ENCODE results near the gene CYP2D6. TPM values are rescaled to one million over a fixed set of nuclear protein-coding genes. Genes with fewer than 3 reads are reported as not detected.
"Not testable (repeated sequence)": the region's sequence is repeated elsewhere in the genome, so short reads cannot be mapped to it uniquely, and the experiment has no call there.

Gene CYP2D6
- total and polyA plus RNA-seq, 2 donors: 0.42 to 9.2 TPM

- not testable (repeated sequence) for H3K4me1 ChIP-seq (ENCODE audit: control insufficient read depth in 2 of 2, insufficient read depth in 2 of 2, low read length in 2 of 2); H3K36me3 ChIP-seq (ENCODE audit: control insufficient read depth in 2 of 2, insufficient read depth in 2 of 2, low read length in 1 of 2); H3K4me3 ChIP-seq (ENCODE audit: low read length in 2 of 2); H3K27me3 ChIP-seq (ENCODE audit: control insufficient read depth in 2 of 2, insufficient read depth in 1 of 2, low read length in 1 of 2); H3K27ac ChIP-seq (ENCODE audit: low read depth in 1 of 2, low read length in 1 of 2)
- H3K9me3 ChIP-seq (ENCODE audit: control insufficient read depth in 2 of 2, insufficient read depth in 1 of 2, low read length in 1 of 2): peaks cover 2 to 18% of the 10 kb centered on the region in 2 donors
- DNase-seq (ENCODE audit: low read depth in 6 of 9, low spot score in 9 of 9): peak in 1 of 9 donors; percentile 43
- WGBS: 23% methylated on average over 4 of the region's 4 CpGs
These were observed 17.8 kb downstream of the CYP2D6 start for GRCh38 chr22:42112793-42113192.

- H3K36me3 ChIP-seq (ENCODE audit: control insufficient read depth in 2 of 2, insufficient read depth in 2 of 2, low read length in 1 of 2): no peaks in the 10 kb centered on the region
- peaks cover 2 to 18% of the 10 kb centered on the region in 2 donors for H3K9me3 ChIP-seq (ENCODE audit: control insufficient read depth in 2 of 2, insufficient read depth in 1 of 2, low read length in 1 of 2)
- 71% methylated on average over 4 of the region's 4 CpGs for WGBS
- H3K27me3 ChIP-seq (ENCODE audit: control insufficient read depth in 2 of 2, insufficient read depth in 1 of 2, low read length in 1 of 2): no peaks in the 10 kb centered on the region
- H3K4me3 ChIP-seq (ENCODE audit: low read length in 2 of 2): no peak overlapping the region
- no peak overlapping the region for H3K27ac ChIP-seq (ENCODE audit: low read depth in 1 of 2, low read length in 1 of 2)
- H3K4me1 ChIP-seq (ENCODE audit: control insufficient read depth in 2 of 2, insufficient read depth in 2 of 2, low read length in 2 of 2): no peaks in the 10 kb centered on the region
- DNase-seq (ENCODE audit: low read depth in 6 of 9, low spot score in 9 of 9): no peak
These were observed 18.8 kb downstream of the CYP2D6 start for GRCh38 chr22:42111798-42112197.

- no peak overlapping the region for H3K27ac ChIP-seq (ENCODE audit: low read depth in 1 of 2, low read length in 1 of 2)
- H3K27me3 ChIP-seq (ENCODE audit: control insufficient read depth in 2 of 2, insufficient read depth in 1 of 2, low read length in 1 of 2): no peaks in the 10 kb centered on the region
- H3K36me3 ChIP-seq (ENCODE audit: control insufficient read depth in 2 of 2, insufficient read depth in 2 of 2, low read length in 1 of 2): no peaks in the 10 kb centered on the region
- no peak overlapping the region for H3K4me3 ChIP-seq (ENCODE audit: low read length in 2 of 2)
- no peaks in the 10 kb centered on the region for H3K4me1 ChIP-seq (ENCODE audit: control insufficient read depth in 2 of 2, insufficient read depth in 2 of 2, low read length in 2 of 2)
- peaks cover 2 to 11% of the 10 kb centered on the region in 2 donors for H3K9me3 ChIP-seq (ENCODE audit: control insufficient read depth in 2 of 2, insufficient read depth in 1 of 2, low read length in 1 of 2)
- 96% methylated on average over 18 of the region's 18 CpGs for WGBS
- no peak for DNase-seq (ENCODE audit: low read depth in 6 of 9, low spot score in 9 of 9)
These were observed 21.8 kb downstream of the CYP2D6 start for GRCh38 chr22:42108848-42109247.

GRCh38 chr22:42104332-42104860 lies 26.2 kb downstream of the CYP2D6 start:
- H3K4me1 ChIP-seq (ENCODE audit: control insufficient read depth in 2 of 2, insufficient read depth in 2 of 2, low read length in 2 of 2): not testable (repeated sequence)
- WGBS: 97% methylated on average over 6 of the region's 6 CpGs

GRCh38 chr22:42101199-42101598 lies 29.4 kb downstream of the CYP2D6 start:
- peaks cover 0 to 4% of the 10 kb centered on the region in 2 donors for H3K36me3 ChIP-seq (ENCODE audit: control insufficient read depth in 2 of 2, insufficient read depth in 2 of 2, low read length in 1 of 2)
- no peak overlapping the region for H3K4me3 ChIP-seq (ENCODE audit: low read length in 2 of 2)
- H3K9me3 ChIP-seq (ENCODE audit: control insufficient read depth in 2 of 2, insufficient read depth in 1 of 2, low read length in 1 of 2): peaks cover 2 to 42% of the 10 kb centered on the region in 2 donors
- WGBS: 98% methylated on average over 3 of the region's 3 CpGs
- H3K27ac ChIP-seq (ENCODE audit: low read depth in 1 of 2, low read length in 1 of 2): no peak overlapping the region
- DNase-seq (ENCODE audit: low read depth in 6 of 9, low spot score in 9 of 9): no peak
- H3K4me1 ChIP-seq (ENCODE audit: control insufficient read depth in 2 of 2, insufficient read depth in 2 of 2, low read length in 2 of 2): no peaks in the 10 kb centered on the region
- no peaks in the 10 kb centered on the region for H3K27me3 ChIP-seq (ENCODE audit: control insufficient read depth in 2 of 2, insufficient read depth in 1 of 2, low read length in 1 of 2)

More at GRCh38 chr22:42104332-42104860, 26.2 kb downstream of the CYP2D6 start:
- peaks cover 2 to 33% of the 10 kb centered on the region in 2 donors for H3K9me3 ChIP-seq (ENCODE audit: control insufficient read depth in 2 of 2, insufficient read depth in 1 of 2, low read length in 1 of 2)
- not testable (repeated sequence) for H3K36me3 ChIP-seq (ENCODE audit: control insufficient read depth in 2 of 2, insufficient read depth in 2 of 2, low read length in 1 of 2); DNase-seq (ENCODE audit: low read depth in 6 of 9, low spot score in 9 of 9); H3K27me3 ChIP-seq (ENCODE audit: control insufficient read depth in 2 of 2, insufficient read depth in 1 of 2, low read length in 1 of 2); H3K4me3 ChIP-seq (ENCODE audit: low read length in 2 of 2); H3K27ac ChIP-seq (ENCODE audit: low read depth in 1 of 2, low read length in 1 of 2)

GRCh38 chr22:42091455-42091782 lies 39.2 kb downstream of the CYP2D6 start:
- H3K4me3 ChIP-seq (ENCODE audit: low read length in 2 of 2): peak overlapping the region; percentile 70 to 97
- peaks cover 0 to 14% of the 10 kb centered on the region in 2 donors for H3K9me3 ChIP-seq (ENCODE audit: control insufficient read depth in 2 of 2, insufficient read depth in 1 of 2, low read length in 1 of 2)
- DNase-seq (ENCODE audit: low read depth in 6 of 9, low spot score in 9 of 9): no peak
- WGBS: 47% methylated on average over 7 of the region's 7 CpGs
- peak overlapping the region; percentile 86 to 87 for H3K27ac ChIP-seq (ENCODE audit: low read depth in 1 of 2, low read length in 1 of 2)
- H3K36me3 ChIP-seq (ENCODE audit: control insufficient read depth in 2 of 2, insufficient read depth in 2 of 2, low read length in 1 of 2): peaks cover 6 to 20% of the 10 kb centered on the region in 2 donors
- no peaks in the 10 kb centered on the region for H3K27me3 ChIP-seq (ENCODE audit: control insufficient read depth in 2 of 2, insufficient read depth in 1 of 2, low read length in 1 of 2)
- H3K4me1 ChIP-seq (ENCODE audit: control insufficient read depth in 2 of 2, insufficient read depth in 2 of 2, low read length in 2 of 2): peaks cover 6 to 23% of the 10 kb centered on the region in 2 donors

- peak within 1 kb of the TSS; percentile 94 to 95 for H3K27ac ChIP-seq (ENCODE audit: low read depth in 1 of 2, low read length in 1 of 2)
- no peaks in the 10 kb centered on the region for H3K27me3 ChIP-seq (ENCODE audit: control insufficient read depth in 2 of 2, insufficient read depth in 1 of 2, low read length in 1 of 2)
- DNase-seq (ENCODE audit: low read depth in 6 of 9, low spot score in 9 of 9): peak; percentile 93 to 99 (median 98)
- under 1% methylated on average over 71 of the region's 71 CpGs for WGBS
- H3K4me3 ChIP-seq (ENCODE audit: low read length in 2 of 2): peak within 1 kb of the TSS; percentile 70 to 97
- H3K9me3 ChIP-seq (ENCODE audit: control insufficient read depth in 2 of 2, insufficient read depth in 1 of 2, low read length in 1 of 2): peaks cover 0 to 14% of the 10 kb centered on the region in 2 donors
- peaks cover 6 to 23% of the 10 kb centered on the region in 2 donors for H3K4me1 ChIP-seq (ENCODE audit: control insufficient read depth in 2 of 2, insufficient read depth in 2 of 2, low read length in 2 of 2)
- peaks cover 12 to 26% of the 10 kb centered on the region in 2 donors for H3K36me3 ChIP-seq (ENCODE audit: control insufficient read depth in 2 of 2, insufficient read depth in 2 of 2, low read length in 1 of 2)
These were observed 39.8 kb downstream of the CYP2D6 start, which contains the start of gene NDUFA6 for GRCh38 chr22:42090596-42091454. NDUFA6 (minus strand) TSS chr22:42090772; CDS start chr22:42090744, 28 bp downstream.

GRCh38 chr22:42086051-42086450 lies 44.6 kb downstream of the CYP2D6 start:
- H3K4me3 ChIP-seq (ENCODE audit: low read length in 2 of 2): no peak overlapping the region
- no peak for DNase-seq (ENCODE audit: low read depth in 6 of 9, low spot score in 9 of 9)
- 94% methylated on average over 6 of the region's 6 CpGs for WGBS
- peaks cover 51 to 64% of the 10 kb centered on the region in 2 donors for H3K36me3 ChIP-seq (ENCODE audit: control insufficient read depth in 2 of 2, insufficient read depth in 2 of 2, low read length in 1 of 2)
- no peak overlapping the region for H3K27ac ChIP-seq (ENCODE audit: low read depth in 1 of 2, low read length in 1 of 2)
- no peaks in the 10 kb centered on the region for H3K27me3 ChIP-seq (ENCODE audit: control insufficient read depth in 2 of 2, insufficient read depth in 1 of 2, low read length in 1 of 2)
- H3K4me1 ChIP-seq (ENCODE audit: control insufficient read depth in 2 of 2, insufficient read depth in 2 of 2, low read length in 2 of 2): peaks cover 2 to 15% of the 10 kb centered on the region in 2 donors
- H3K9me3 ChIP-seq (ENCODE audit: control insufficient read depth in 2 of 2, insufficient read depth in 1 of 2, low read length in 1 of 2): peaks cover 0 to 14% of the 10 kb centered on the region in 2 donors

- H3K9me3 ChIP-seq (ENCODE audit: control insufficient read depth in 2 of 2, insufficient read depth in 1 of 2, low read length in 1 of 2): peaks cover 0 to 11% of the 10 kb centered on the region in 2 donors
- peaks cover 6 to 17% of the 10 kb centered on the region in 2 donors for H3K4me1 ChIP-seq (ENCODE audit: control insufficient read depth in 2 of 2, insufficient read depth in 2 of 2, low read length in 2 of 2)
- H3K36me3 ChIP-seq (ENCODE audit: control insufficient read depth in 2 of 2, insufficient read depth in 2 of 2, low read length in 1 of 2): peaks cover 51 to 64% of the 10 kb centered on the region in 2 donors
- no peak overlapping the region for H3K27ac ChIP-seq (ENCODE audit: low read depth in 1 of 2, low read length in 1 of 2)
- no peak overlapping the region for H3K4me3 ChIP-seq (ENCODE audit: low read length in 2 of 2)
- WGBS: 98% methylated on average over 8 of the region's 8 CpGs
- no peak for DNase-seq (ENCODE audit: low read depth in 6 of 9, low spot score in 9 of 9)
- H3K27me3 ChIP-seq (ENCODE audit: control insufficient read depth in 2 of 2, insufficient read depth in 1 of 2, low read length in 1 of 2): no peaks in the 10 kb centered on the region
These were observed 45.7 kb downstream of the CYP2D6 start for GRCh38 chr22:42084874-42085273.

All from thymus (tissue), 11 donors.